Neural progenitor cell (in vitro differentiated cells): ENCODE data around the gene FRY. TPM values are rescaled to one million over a fixed set of nuclear protein-coding genes. Genes with fewer than 3 reads are reported as not detected.

Source experiments
- DNase-seq: peaks from one replicate; pipeline ENCODE4 v3.0.0-alpha.2; 2016; ENCODE audit warnings: low spot score
- H2AFZ ChIP-seq: fragments of 200-600 bp; sonication (generic); replicated peaks from 2 replicates; pipeline ENCODE4 v1.6.1; 2016; ENCODE audit warnings: antibody characterized with exemption
- H3F3A ChIP-seq: fragments of 200-600 bp; sonication (generic); 2 replicates; pipeline ENCODE4 v1.6.1; 2016; ENCODE audit warnings: antibody characterized with exemption, low read depth
- H3K27ac ChIP-seq: fragments of 200-600 bp; sonication (generic); 2 replicates; pipeline ENCODE4 v1.5.1; 2016; ENCODE audit warnings: mild to moderate bottlenecking
- H3K27me3 ChIP-seq: fragments of 200-600 bp; sonication (generic); 2 replicates; pipeline ENCODE4 v1.6.1; 2016; ENCODE audit warnings: mild to moderate bottlenecking, moderate library complexity
- H3K36me3 ChIP-seq: fragments of 200-600 bp; sonication (generic); 2 replicates; pipeline ENCODE4 v1.5.1; 2016
- H3K4me1 ChIP-seq: fragments of 200-600 bp; sonication (generic); 2 replicates; pipeline ENCODE4 v1.6.1; 2016; ENCODE audit warnings: mixed run types
- H3K4me2 ChIP-seq: fragments of 200-600 bp; sonication (generic); 2 replicates; pipeline ENCODE4 v1.6.1; 2016
- H3K4me3 ChIP-seq: fragments of 200-600 bp; sonication (generic); 2 replicates; pipeline ENCODE4 v1.5.1; 2016
- H3K79me2 ChIP-seq: fragments of 200-600 bp; sonication (generic); 2 replicates; pipeline ENCODE4 v1.6.1; 2016; ENCODE audit warnings: low read depth
- H3K9ac ChIP-seq: fragments of 200-600 bp; sonication (generic); 2 replicates; pipeline ENCODE4 v1.6.1; 2016
- H3K9me3 ChIP-seq: fragments of 200-600 bp; sonication (generic); 2 replicates; pipeline ENCODE4 v1.5.1; 2016; ENCODE audit warnings: low read depth
- H4K20me1 ChIP-seq: fragments of 200-600 bp; sonication (generic); 2 replicates; pipeline ENCODE4 v1.6.1; 2016; ENCODE audit warnings: low read depth
- H3K27ac Mint-ChIP-seq: 3 replicates; pipeline ENCODE4 v1.8.0; 2021; ENCODE audit warnings: mixed read lengths
- H3K27me3 Mint-ChIP-seq: 2 replicates; pipeline ENCODE4 v1.8.0; 2022; ENCODE audit warnings: low read depth, mild to moderate bottlenecking, inconsistent platforms, moderate library complexity, mixed read lengths; ENCODE audit not compliant: insufficient read depth
- H3K36me3 Mint-ChIP-seq: 3 replicates; pipeline ENCODE4 v1.8.0; 2021; ENCODE audit warnings: mixed read lengths
- H3K4me1 Mint-ChIP-seq: 3 replicates; pipeline ENCODE4 v1.8.0; 2021; ENCODE audit warnings: mixed read lengths
- H3K4me3 Mint-ChIP-seq: 3 replicates; pipeline ENCODE4 v1.8.0; 2021; ENCODE audit warnings: mild to moderate bottlenecking, moderate library complexity, mixed read lengths
- H3K9me3 Mint-ChIP-seq: 3 replicates; pipeline ENCODE4 v1.8.0; 2020; ENCODE audit warnings: mixed read lengths
- CTCF ChIP-seq: fragments of 200-600 bp; sonication (generic); IDR thresholded peaks from 2 replicates; pipeline ENCODE4 v1.5.1; 2017; ENCODE audit warnings: antibody characterized with exemption, mild to moderate bottlenecking
- EZH2 ChIP-seq: fragments of 200-600 bp; sonication (generic); IDR thresholded peaks from 2 replicates; pipeline ENCODE4 v1.6.1; 2017; ENCODE audit warnings: antibody characterized with exemption, mild to moderate bottlenecking, moderate library complexity
- EZH2phosphoT487 ChIP-seq: fragments of 200-600 bp; sonication (generic); IDR thresholded peaks from 2 replicates; pipeline ENCODE4 v1.6.1; 2017; ENCODE audit warnings: antibody characterized with exemption
- total RNA-seq: library from RNA; depleted of rRNA; stranded (reverse); fragments of >200 nt; gene quantifications from 2 replicates; pipeline ENCODE4 v1.2.3, GENCODE V29; 2015; ENCODE audit warnings: low replicate concordance

The FRY gene
- total RNA-seq, 1 donor from 2014 or later = 12.6 TPM

GRCh38 chr13:32164622-32165268, 133.2 kb downstream of the FRY start:
- Histone ChIP-seq H3K4me3 (no peak overlapping the region), H3K9ac (no peak overlapping the region), H3K4me2 (no peak overlapping the region), H3F3A (no peaks in the 10 kb centered on the region), H3K79me2 (no peaks in the 10 kb centered on the region), H2AFZ (peak overlapping the region; percentile 92), H3K36me3 (no peaks in the 10 kb centered on the region), H3K4me1 (peaks cover 11% of the 10 kb centered on the region), H3K27ac (no peak overlapping the region), H3K27me3 (no peaks in the 10 kb centered on the region), H4K20me1 (no peaks in the 10 kb centered on the region), H3K9me3 (no peaks in the 10 kb centered on the region)
- DNase-seq = peak; percentile 81
- H3K4me1 Mint-ChIP-seq = peaks cover 5% of the 10 kb centered on the region
- H3K36me3 Mint-ChIP-seq = no peaks in the 10 kb centered on the region
- H3K9me3 Mint-ChIP-seq = no peaks in the 10 kb centered on the region
- H3K4me3 Mint-ChIP-seq = no peak overlapping the region
- peak overlapping the region; percentile 90 for H3K27ac Mint-ChIP-seq
- H3K27me3 Mint-ChIP-seq = peaks cover 3% of the 10 kb centered on the region
- TF ChIP-seq CTCF (peak; percentile 75), EZH2 (no peak)

- peaks cover 5% of the 10 kb centered on the region for H3K4me1 Mint-ChIP-seq
- Histone ChIP-seq H3K4me3 (no peak overlapping the region), H4K20me1 (no peaks in the 10 kb centered on the region), H3K27me3 (no peaks in the 10 kb centered on the region), H3K4me2 (no peak overlapping the region), H3K9me3 (no peaks in the 10 kb centered on the region), H2AFZ (no peak overlapping the region), H3K9ac (no peak overlapping the region), H3K79me2 (no peaks in the 10 kb centered on the region), H3K27ac (no peak overlapping the region), H3F3A (no peaks in the 10 kb centered on the region), H3K36me3 (no peaks in the 10 kb centered on the region), H3K4me1 (peaks cover 11% of the 10 kb centered on the region)
- TF ChIP-seq EZH2 = no peak
- no peak for TF ChIP-seq EZH2phosphoT487
- no peak for TF ChIP-seq CTCF
- peaks cover 3% of the 10 kb centered on the region for H3K27me3 Mint-ChIP-seq
- no peak overlapping the region for H3K27ac Mint-ChIP-seq
- DNase-seq = no peak
- H3K36me3 Mint-ChIP-seq = no peaks in the 10 kb centered on the region
- H3K4me3 Mint-ChIP-seq = no peak overlapping the region
- no peaks in the 10 kb centered on the region for H3K9me3 Mint-ChIP-seq
These were observed 134.2 kb downstream of the FRY start for GRCh38 chr13:32165796-32166195.

GRCh38 chr13:32168131-32168530, 136.6 kb downstream of the FRY start:
- Mint-ChIP-seq H3K36me3 (no peaks in the 10 kb centered on the region), H3K27ac (no peak overlapping the region), H3K4me1 (peaks cover 5% of the 10 kb centered on the region), H3K27me3 (peaks cover 3% of the 10 kb centered on the region), H3K4me3 (no peak overlapping the region), H3K9me3 (no peaks in the 10 kb centered on the region)
- Histone ChIP-seq H3K4me3 (no peak overlapping the region), H3F3A (no peaks in the 10 kb centered on the region), H3K4me2 (no peak overlapping the region), H2AFZ (no peak overlapping the region), H3K79me2 (no peaks in the 10 kb centered on the region), H3K4me1 (peaks cover 11% of the 10 kb centered on the region), H3K9ac (no peak overlapping the region), H3K9me3 (no peaks in the 10 kb centered on the region), H3K27me3 (no peaks in the 10 kb centered on the region), H4K20me1 (no peaks in the 10 kb centered on the region), H3K36me3 (no peaks in the 10 kb centered on the region), H3K27ac (no peak overlapping the region)
- DNase-seq = no peak
- TF ChIP-seq CTCF (no peak), EZH2 (no peak), EZH2phosphoT487 (no peak)
